A549 (cell line): Measurements from ENCODE around the gene PLCH1.

Experiments used
- CTCF ChIP-seq: fragments of >200 bp; sonication (Bioruptor Twin); formaldehyde crosslinking; IDR thresholded peaks from 3 replicates; pipeline ENCODE4 v1.5.1; 2016
- EP300 ChIP-seq, 2 experiments: fragments of >200 bp; sonication (Bioruptor Twin); formaldehyde crosslinking; IDR thresholded peaks; 2 replicates in 1 of 2; 3 replicates in 1 of 2; pipeline ENCODE4 v1.6.1; 2016 to 2017
- ESRRA ChIP-seq: fragments of 150-350 bp; IDR thresholded peaks from 2 replicates; pipeline ENCODE4 v1.6.1; 2014; ENCODE audit warnings: mild to moderate bottlenecking, low read length, borderline replicate concordance
- FOSB ChIP-seq: fragments of 250-450 bp; sonication (Bioruptor Pico); IDR thresholded peaks from 2 replicates; pipeline ENCODE4 v1.5.0; 2020; ENCODE audit warnings: mild to moderate bottlenecking, moderate library complexity
- HDAC2 ChIP-seq: fragments of 200-600 bp; sonication (generic); IDR thresholded peaks from 2 replicates; pipeline ENCODE4 v1.6.1; 2016
- KDM5A ChIP-seq: fragments of 200-600 bp; sonication (generic); IDR thresholded peaks from 2 replicates; pipeline ENCODE4 v1.6.1; 2016; ENCODE audit warnings: antibody characterized with exemption, mild to moderate bottlenecking
- POLR2A ChIP-seq: IDR thresholded peaks from 2 replicates; pipeline ENCODE4 v1.6.1; 2012; ENCODE audit warnings: mild to moderate bottlenecking, low read length
- RAD21 ChIP-seq, 2 experiments: fragments of >200 bp in 1 of 2; sonication (Bioruptor Twin) in 1 of 2; formaldehyde crosslinking in 1 of 2; IDR thresholded peaks in 1 of 2; conservative IDR thresholded peaks in 1 of 2; 2 replicates in 1 of 2; 3 replicates in 1 of 2; pipeline ENCODE4 v1.6.1; 2012 to 2018; ENCODE audit warnings: inconsistent platforms in 1 of 2
- RCOR1 ChIP-seq: fragments of 150-350 bp; IDR thresholded peaks from 2 replicates; pipeline ENCODE4 v1.6.1; 2014; ENCODE audit warnings: antibody characterized with exemption, low read length, low read depth
- RFX5 ChIP-seq: fragments of 450-650 bp; IDR thresholded peaks from 2 replicates; pipeline ENCODE4 v1.7.1; 2014; ENCODE audit warnings: antibody characterized with exemption, mild to moderate bottlenecking, moderate library complexity
- USF2 ChIP-seq: fragments of 450-650 bp; IDR thresholded peaks from 2 replicates; pipeline ENCODE4 v1.6.1; 2014; ENCODE audit warnings: antibody characterized with exemption
- ZC3H11A ChIP-seq: fragments of 450-650 bp; IDR thresholded peaks from 2 replicates; pipeline ENCODE4 v1.6.1; 2014; ENCODE audit warnings: antibody characterized with exemption, mild to moderate bottlenecking
- ZNF302 ChIP-seq: fragments of 250-450 bp; sonication (Bioruptor Pico); IDR thresholded peaks from 2 replicates; pipeline ENCODE4 v1.9.0; 2021; ENCODE audit warnings: inconsistent platforms, mild to moderate bottlenecking, moderate library complexity

GRCh38 chr3:155512867-155513261 lies 232.0 kb downstream of the PLCH1 start:
- TF ChIP-seq CTCF (no peak), ZC3H11A (no peak), EP300 (IDR thresholded peaks at IDR 0.05) (no peak), RAD21 (conservative IDR thresholded peaks at IDR 0.05 in 1 of 2, IDR thresholded peaks at IDR 0.05 in 1 of 2) (no peak), POLR2A (no peak), FOSB (CRISPR knock-in tag) (no peak), RCOR1 (no peak), ESRRA (no peak), ZNF302 (no peak), RFX5 (no peak), USF2 (no peak), KDM5A (no peak), HDAC2 (no peak)
